Measurements from ENCODE around the gene COL25A1.

Gene COL25A1

DNA sequence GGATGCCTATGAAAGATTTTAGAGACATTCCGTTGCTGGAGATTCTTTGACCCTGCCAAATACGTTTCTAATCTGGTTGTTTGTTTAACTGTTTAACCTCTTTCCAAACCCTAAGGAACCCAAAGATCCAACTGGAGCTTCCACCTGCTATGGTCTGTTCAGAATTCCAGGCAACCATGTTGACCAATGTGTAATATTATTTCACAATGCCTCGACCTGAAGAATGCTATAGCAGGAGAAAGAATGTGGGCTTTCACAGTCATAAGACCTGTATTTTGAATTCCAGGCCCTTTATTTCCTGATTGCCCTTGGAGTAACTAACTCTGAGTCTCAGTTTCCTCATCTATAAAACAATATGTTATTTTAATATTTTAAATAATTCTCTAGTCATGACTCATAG, 90.8 kb downstream of the COL25A1 start:
- no peak for DNase-seq

GRCh38 chr4:109209647-109210046, 92.8 kb downstream of the COL25A1 start:
- DNase-seq: no peak

DNA sequence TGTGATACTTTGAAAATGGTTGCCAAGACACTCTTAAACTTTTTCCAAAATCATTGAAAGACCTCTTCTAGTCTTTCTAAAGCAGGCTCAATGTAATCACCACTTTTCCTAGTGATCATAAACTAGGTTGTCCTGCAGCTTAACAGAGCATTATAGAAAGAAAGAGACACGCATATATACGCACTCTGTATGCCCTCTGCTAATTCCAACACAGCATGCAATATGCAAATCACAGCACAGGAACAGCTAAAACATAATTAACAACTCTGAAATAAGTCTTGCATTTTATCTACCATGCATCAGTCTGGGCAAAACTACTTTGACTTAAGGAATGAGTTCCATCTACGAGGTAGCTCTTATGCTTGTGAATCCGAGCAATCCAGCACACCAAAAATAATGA, 94.6 kb downstream of the COL25A1 start:
- no peak for DNase-seq

DNA sequence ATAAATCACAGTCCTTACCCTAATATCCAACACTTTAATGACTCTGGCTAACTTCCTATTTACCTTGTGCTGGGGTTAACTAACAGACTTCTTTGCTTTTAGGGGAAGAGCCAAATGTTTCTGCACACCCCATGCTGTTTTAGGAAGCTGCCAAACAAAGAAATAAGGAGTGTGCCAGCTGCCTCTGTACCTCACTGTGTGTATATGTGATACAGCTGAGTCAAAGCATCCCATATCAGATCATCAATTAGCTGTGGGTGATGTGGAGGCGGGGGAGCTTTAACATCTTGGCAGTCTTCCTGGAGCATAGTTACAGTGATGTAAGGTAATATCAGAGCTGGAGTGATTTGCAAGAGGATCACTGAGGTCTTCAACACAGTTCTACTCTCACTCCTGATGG, 95.4 kb downstream of the COL25A1 start:
- no peak for DNase-seq

GRCh38 chr4:109206620-109207019, 95.8 kb downstream of the COL25A1 start:
- no peak for DNase-seq

DNA sequence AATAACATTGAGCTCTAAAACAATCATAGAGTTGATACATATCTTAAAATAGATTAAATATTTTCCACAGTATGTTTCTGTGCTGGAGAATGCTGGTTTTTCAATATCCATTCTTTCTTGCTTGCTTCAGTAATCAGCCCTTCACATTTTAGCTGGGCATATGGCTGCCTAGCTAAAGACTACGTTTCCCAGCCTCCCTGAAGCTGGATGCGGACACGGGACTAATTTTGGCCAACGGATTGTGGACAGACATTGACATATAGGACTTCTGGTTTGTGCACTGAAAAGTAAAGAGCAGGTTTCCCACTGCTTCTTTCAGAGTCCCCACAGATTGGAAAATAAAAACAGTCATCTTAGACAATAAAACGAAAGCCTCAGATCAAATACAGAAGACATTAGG, 97.3 kb downstream of the COL25A1 start:
- DNase-seq: no peak

DNA sequence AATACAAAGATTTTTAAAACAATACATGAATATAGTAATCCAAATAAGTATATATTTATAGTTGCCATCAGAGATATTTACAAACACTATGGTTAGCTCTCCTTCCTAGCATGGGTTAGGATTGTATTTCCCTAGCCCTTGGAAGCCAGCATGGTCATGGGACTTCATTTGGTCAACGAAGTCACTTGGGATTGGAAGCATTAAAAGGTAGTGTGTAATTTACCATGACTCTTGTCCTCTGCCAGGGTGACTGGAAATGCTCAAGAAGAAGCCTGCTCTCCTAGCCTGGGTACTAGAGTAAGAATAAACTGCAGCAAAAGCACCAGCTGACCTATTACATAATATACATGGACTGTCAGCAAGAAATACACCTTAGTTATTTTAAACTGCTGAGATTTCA, 102.9 kb downstream of the COL25A1 start:
- no peak for DNase-seq

GRCh38 chr4:109195646-109196045, 106.8 kb downstream of the COL25A1 start:
- no peak for DNase-seq

DNA sequence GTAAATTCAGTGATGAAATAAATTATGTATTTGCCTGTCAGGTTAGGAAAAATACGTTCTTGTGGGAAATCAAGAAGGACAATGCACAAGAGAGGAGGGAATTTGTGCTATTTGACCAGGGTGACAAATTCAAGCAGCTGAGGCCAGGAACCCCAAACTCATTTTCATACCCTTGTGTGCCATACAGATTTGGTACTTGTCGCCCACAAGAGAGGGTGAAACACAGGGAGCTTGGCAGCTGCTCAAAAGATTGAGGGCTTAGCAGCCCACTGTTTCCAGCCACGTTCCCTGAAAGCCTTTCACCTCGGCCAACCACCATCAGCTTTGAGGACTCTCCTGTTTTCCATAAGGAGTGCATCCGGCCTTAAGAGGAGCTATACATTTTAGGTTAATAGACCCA, 111.2 kb downstream of the COL25A1 start:
- DNase-seq: no peak

DNA sequence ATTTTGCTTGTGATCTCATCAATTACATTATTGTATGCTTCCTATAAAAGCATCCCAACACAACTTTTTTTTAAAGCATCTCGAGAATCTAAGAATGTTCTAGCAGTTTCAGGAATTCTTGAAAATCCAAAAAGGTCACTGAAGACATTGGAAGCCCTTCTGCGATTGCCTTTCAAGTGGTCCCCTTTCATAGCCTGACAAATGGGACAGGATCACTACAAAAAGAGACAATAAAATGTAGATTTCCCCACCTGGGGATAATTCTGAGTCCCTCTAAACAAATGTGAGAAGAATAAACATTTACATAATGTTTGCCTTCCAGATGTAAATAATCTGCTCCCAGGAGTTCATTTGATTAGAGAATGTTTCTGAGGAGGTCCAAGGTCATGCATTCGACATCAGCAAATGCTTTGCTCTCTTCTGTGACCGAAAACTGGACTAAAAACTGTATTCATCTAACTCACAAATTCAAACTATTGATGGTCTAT, 116.0 kb downstream of the COL25A1 start:
- no peak for DNase-seq

DNA sequence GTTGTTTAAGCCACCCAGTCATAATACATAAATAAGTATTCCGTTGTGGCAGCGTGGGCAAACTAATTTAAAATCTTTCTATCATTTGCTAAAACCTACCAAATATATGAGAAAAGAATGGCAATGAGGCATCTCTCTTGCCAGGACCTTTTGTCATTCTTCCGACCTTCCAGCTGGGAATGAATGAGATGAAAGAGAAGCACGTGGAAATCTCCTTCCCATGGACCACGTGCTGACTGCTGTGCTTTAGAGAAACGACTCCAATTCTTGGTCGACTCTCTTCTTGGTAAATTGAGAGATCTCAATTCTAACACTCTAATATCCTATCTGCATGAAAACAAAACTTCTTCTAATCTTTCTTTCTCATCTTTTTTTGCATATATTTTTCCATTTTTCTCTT, 116.5 kb downstream of the COL25A1 start:
- no peak for DNase-seq

DNA sequence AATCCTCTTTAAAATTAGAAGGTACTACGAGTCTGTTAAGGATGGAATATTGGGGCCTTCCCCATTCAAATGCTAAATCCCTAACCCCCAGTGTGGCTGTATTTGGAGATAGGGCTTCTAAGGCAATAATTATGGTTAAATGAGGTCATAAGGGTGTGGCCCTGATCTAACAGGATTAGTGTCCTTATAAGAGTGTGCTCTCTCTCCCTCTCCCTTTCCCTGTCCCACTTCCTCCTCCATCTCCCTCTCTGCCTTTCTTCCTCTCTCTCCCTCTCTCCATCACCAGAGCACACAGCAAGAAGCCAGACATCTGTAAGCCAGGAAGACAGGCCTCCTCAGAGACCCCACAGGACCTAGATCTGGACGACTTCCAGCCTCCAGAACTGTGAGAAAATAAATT, 116.9 kb downstream of the COL25A1 start:
- DNase-seq: no peak

- no peak for DNase-seq
Observed at GRCh38 chr4:109184491-109184961, 117.9 kb downstream of the COL25A1 start.

- DNase-seq: no peak
Observed at GRCh38 chr4:109183931-109184490, 118.4 kb downstream of the COL25A1 start.

- DNase-seq: no peak
Observed at GRCh38 chr4:109182696-109183095, 119.8 kb downstream of the COL25A1 start.

GRCh38 chr4:109179061-109179460, 123.4 kb downstream of the COL25A1 start:
- DNase-seq: no peak

- no peak for DNase-seq
Observed at GRCh38 chr4:109177096-109177810, 125.2 kb downstream of the COL25A1 start.

- DNase-seq: no peak
Observed at GRCh38 chr4:109174224-109174953, 128.1 kb downstream of the COL25A1 start.

- DNase-seq: no peak
Observed at GRCh38 chr4:109172301-109172700, 130.2 kb downstream of the COL25A1 start.

DNA sequence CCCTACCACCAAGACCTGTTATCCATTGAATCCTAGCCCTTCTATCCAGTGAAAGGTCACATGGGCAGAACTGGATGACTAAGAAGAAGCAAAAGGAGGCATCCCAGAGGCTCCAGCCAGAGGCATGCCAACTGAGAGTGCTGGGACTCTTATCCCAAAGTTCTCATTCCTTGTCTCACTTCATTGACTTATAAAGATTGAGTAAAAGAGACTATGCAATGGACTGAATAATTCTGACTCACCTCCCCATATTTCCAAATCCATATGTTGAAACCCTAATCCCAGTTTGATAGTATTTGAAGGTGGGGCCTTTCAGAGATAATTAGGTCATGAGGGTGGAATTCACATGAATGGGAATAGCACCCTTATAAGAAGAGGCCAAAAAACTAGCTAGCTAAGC, 131.4 kb downstream of the COL25A1 start:
- DNase-seq: no peak

GRCh38 chr4:109169170-109169569, 133.3 kb downstream of the COL25A1 start:
- no peak for DNase-seq

GRCh38 chr4:109166586-109166985, 135.9 kb downstream of the COL25A1 start:
- no peak for DNase-seq

- no peak for DNase-seq
Observed at GRCh38 chr4:109166126-109166525, 136.3 kb downstream of the COL25A1 start.

DNA sequence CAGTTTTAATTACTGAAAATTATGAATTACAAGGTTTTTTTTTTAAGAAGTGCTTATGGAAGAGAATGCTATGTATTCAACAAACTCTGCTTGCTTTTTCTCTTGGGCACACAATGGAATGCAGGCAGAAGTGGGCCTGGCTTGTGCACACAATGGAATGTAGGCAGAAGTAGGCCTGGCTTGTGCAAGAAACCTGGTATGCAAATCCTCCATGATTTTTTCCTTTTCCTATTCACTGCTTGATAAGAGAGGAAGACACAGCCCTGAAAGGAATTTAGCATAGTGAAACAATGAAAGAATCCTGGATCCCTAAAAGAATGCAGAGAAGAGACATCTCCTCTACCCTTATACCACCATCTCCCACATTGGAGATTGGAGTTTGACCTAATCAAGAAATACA, 138.4 kb downstream of the COL25A1 start:
- no peak for DNase-seq
